MCF 10A (cell line): Measurements from ENCODE around the gene KRT10. TPM values are rescaled to one million over a fixed set of nuclear protein-coding genes. Genes with fewer than 3 reads are reported as not detected.

Source experiments
- BruUV-seq: library from RNA; stranded (reverse); fragments of 400-500 nt; replicated peaks from 2 replicates; lab custom pipeline; 2021; lab: Mats Ljungman, UMichigan
- CTCF ChIA-PET: fragments of 300-600 bp; sonication (Branson Sonifier 250); formaldehyde crosslinking; extraction: SDS; loops from one replicate; lab custom pipeline; 2021; ENCODE audit warnings: antibody characterized with exemption, inconsistent platforms; lab: Yijun Ruan, JAX
- POLR2A ChIA-PET: fragments of 300-600, 350-650 bp; sonication (Branson Sonifier 250); formaldehyde crosslinking; extraction: SDS; loops from one replicate; lab custom pipeline; 2020; ENCODE audit warnings: antibody characterized with exemption, inconsistent platforms; lab: Yijun Ruan, JAX
- DNase-seq: peaks from one replicate; pipeline ENCODE4 v3.0.0-alpha.2; 2018; ENCODE audit not compliant: unreplicated experiment
- H3K27ac Mint-ChIP-seq: one replicate; pipeline ENCODE4 v1.8.0; 2022; ENCODE audit warnings: mild to moderate bottlenecking, low read depth, mixed read lengths; ENCODE audit not compliant: unreplicated experiment
- H3K27me3 Mint-ChIP-seq: one replicate; pipeline ENCODE4 v1.8.0; 2022; ENCODE audit warnings: mixed read lengths; ENCODE audit not compliant: insufficient read depth, unreplicated experiment
- H3K36me3 Mint-ChIP-seq: one replicate; pipeline ENCODE4 v1.8.0; 2022; ENCODE audit warnings: mild to moderate bottlenecking, moderate library complexity, mixed read lengths; ENCODE audit not compliant: insufficient read depth, unreplicated experiment
- H3K4me1 Mint-ChIP-seq: one replicate; pipeline ENCODE4 v1.8.0; 2022; ENCODE audit warnings: mixed read lengths; ENCODE audit not compliant: insufficient read depth, unreplicated experiment
- H3K4me3 Mint-ChIP-seq: one replicate; pipeline ENCODE4 v1.8.0; 2022; ENCODE audit warnings: mild to moderate bottlenecking, moderate library complexity, mixed read lengths; ENCODE audit not compliant: unreplicated experiment
- H3K9me3 Mint-ChIP-seq: one replicate; pipeline ENCODE4 v1.8.0; 2022; ENCODE audit warnings: mixed read lengths; ENCODE audit not compliant: unreplicated experiment
- CTCF ChIP-seq: fragments of 200-600 bp; IDR thresholded peaks from one replicate; pipeline ENCODE4 v1.8.0; 2022; ENCODE audit warnings: antibody characterized with exemption, mild to moderate bottlenecking; ENCODE audit not compliant: unreplicated experiment
- intact Hi-C: fragments of 100-400 bp; cut with micrococcal nuclease; formaldehyde crosslinking; loops from 2 replicates; pipeline ENCODE4 v1.14.1; 2022
- total RNA-seq: library from RNA; stranded (reverse); gene quantifications from 2 replicates; pipeline ENCODE4 v1.2.3, GENCODE V29; 2022

KRT10 gene
- total RNA-seq, 1 experiment from 2014 or later: 95.5 TPM

DNA sequence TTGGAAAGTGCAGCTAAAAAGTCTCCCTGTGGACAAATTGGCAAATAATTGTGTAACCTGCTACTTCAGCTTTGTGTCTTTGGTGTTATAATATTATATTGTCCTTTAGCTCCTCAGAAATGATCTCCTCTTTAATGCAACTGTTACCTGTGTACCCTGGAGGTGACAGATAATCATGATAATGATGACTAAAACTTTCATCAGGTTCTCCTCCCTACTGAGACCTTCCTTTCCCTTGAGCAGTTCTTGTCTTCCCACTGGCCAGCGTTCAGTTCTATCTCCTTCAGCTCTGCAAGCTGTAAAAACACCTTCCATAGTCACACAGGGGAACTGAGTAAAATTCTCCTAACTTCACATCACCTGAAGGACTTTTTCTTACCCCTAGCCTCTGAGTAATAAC, 29.9 kb upstream of the KRT10 start:
- no peak for DNase-seq
- no peak for TF ChIP-seq CTCF
- intact Hi-C loops: loop anchor here (5.0 kb wide), 1 partner anchor 800 kb away; no protein-coding TSS in a partner anchor
- H3K27ac Mint-ChIP-seq: peak overlapping the region; percentile 87
- ChIA-PET CTCF (interaction anchor here (0.8 to 1.7 kb wide), 6 partner anchors 49 to 815 kb away, joined by 3 to 7 read pairs (median 4); no protein-coding TSS in a partner anchor), POLR2A (interaction anchor here (0.6 to 13.6 kb wide), 14 partner anchors 9 to 843 kb away, joined by 3 to 352 read pairs (median 4); partner anchors contain the start of genes EIF1, KRT10 and KRT15)
- H3K4me1 Mint-ChIP-seq: peaks cover 52% of the 10 kb centered on the region
- peak overlapping the region; percentile 44 for H3K4me3 Mint-ChIP-seq
- H3K27me3 Mint-ChIP-seq: no peaks in the 10 kb centered on the region
- H3K36me3 Mint-ChIP-seq: no peaks in the 10 kb centered on the region
- BruUV-seq: no TSS peak
- H3K9me3 Mint-ChIP-seq: no peaks in the 10 kb centered on the region

- H3K27me3 Mint-ChIP-seq: no peaks in the 10 kb centered on the region
- POLR2A ChIA-PET: interaction anchor here (0.5 to 13.6 kb wide), 16 partner anchors 7 to 839 kb away, joined by 3 to 352 read pairs (median 4); partner anchors contain the start of genes EIF1, KRT10, KRT16 and KRT17
- TF ChIP-seq CTCF: no peak
- peak overlapping the region; percentile 87 for H3K27ac Mint-ChIP-seq
- CTCF ChIA-PET: interaction anchor here (0.9 kb wide), 2 partner anchors 41 to 798 kb away, joined by 3 read pairs; no protein-coding TSS in a partner anchor
- no TSS peak for BruUV-seq
- H3K4me3 Mint-ChIP-seq: peak overlapping the region; percentile 66
- H3K4me1 Mint-ChIP-seq: peaks cover 52% of the 10 kb centered on the region
- no peaks in the 10 kb centered on the region for H3K9me3 Mint-ChIP-seq
- no peaks in the 10 kb centered on the region for H3K36me3 Mint-ChIP-seq
- intact Hi-C loops: loop anchor here (5.0 kb wide), 1 partner anchor 802 kb away; no protein-coding TSS in a partner anchor
- DNase-seq: peak; percentile 66
Measured at GRCh38 chr17:40850293-40850972, 28.0 kb upstream of the KRT10 start.

GRCh38 chr17:40849723-40850122, 27.3 kb upstream of the KRT10 start:
- ChIA-PET POLR2A (interaction anchor here (0.7 to 13.6 kb wide), 15 partner anchors 13 to 840 kb away, joined by 3 to 352 read pairs (median 3); partner anchors contain the start of genes EIF1, KRT10 and KRT17), CTCF (interaction anchor here (1.4 kb wide), 1 partner anchor 818 kb away, joined by 3 read pairs; no protein-coding TSS in a partner anchor)
- no peak for DNase-seq
- Mint-ChIP-seq H3K4me3 (no peak overlapping the region), H3K27ac (peak overlapping the region; percentile 87), H3K4me1 (peaks cover 52% of the 10 kb centered on the region), H3K9me3 (no peaks in the 10 kb centered on the region), H3K27me3 (no peaks in the 10 kb centered on the region), H3K36me3 (no peaks in the 10 kb centered on the region)
- no peak for TF ChIP-seq CTCF
- intact Hi-C loops: loop anchor here (5.0 kb wide), 1 partner anchor 803 kb away; no protein-coding TSS in a partner anchor
- no TSS peak for BruUV-seq
